ENCODE data around the gene PIAS1.
"Not testable (repeated sequence)": the region's sequence is repeated elsewhere in the genome, so short reads cannot be mapped to it uniquely, and the experiment has no call there.

PIAS1 gene

DNA sequence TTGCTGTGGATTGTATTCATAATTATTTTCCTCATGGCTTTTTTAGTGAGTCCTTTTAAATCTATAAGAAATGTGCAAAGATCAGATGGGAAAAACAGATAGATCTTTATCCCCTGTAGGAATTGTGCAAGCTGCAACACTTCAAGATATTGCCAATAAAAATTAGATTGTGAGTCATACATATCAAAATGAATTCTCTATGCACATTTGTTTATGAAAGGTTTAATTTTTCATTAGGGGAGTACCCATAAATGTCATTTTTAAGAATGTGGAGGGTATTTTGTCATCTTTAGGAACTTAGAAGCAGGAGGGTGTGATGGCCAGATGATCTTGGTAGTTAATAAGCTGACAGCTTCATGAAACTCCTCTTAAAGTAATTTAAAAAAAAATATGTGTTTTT, 2.9 kb downstream of the PIAS1 start:
- H3K9ac ChIP-seq (ENCODE audit: low read length), result no peak overlapping the region
- H3K4me3 ChIP-seq (ENCODE audit: low read length), result no peak overlapping the region
- no peaks in the 10 kb centered on the region for H3K36me3 ChIP-seq (ENCODE audit: control insufficient read depth, insufficient read depth, low read length)
- H3K4me1 ChIP-seq (ENCODE audit: control insufficient read depth, insufficient read depth, low read length), result peaks cover 24% of the 10 kb centered on the region
- no peaks in the 10 kb centered on the region for H3K9me3 ChIP-seq (ENCODE audit: control insufficient read depth, low read length)
- H3K27me3 ChIP-seq (ENCODE audit: control insufficient read depth, insufficient read depth, low read length), result no peaks in the 10 kb centered on the region

GRCh38 chr15:68057758-68058157, 3.6 kb downstream of the PIAS1 start:
- no peak overlapping the region for H3K9ac ChIP-seq (ENCODE audit: low read length)
- H3K4me1 ChIP-seq (ENCODE audit: control insufficient read depth, insufficient read depth, low read length), result peaks cover 24% of the 10 kb centered on the region
- no peaks in the 10 kb centered on the region for H3K36me3 ChIP-seq (ENCODE audit: control insufficient read depth, insufficient read depth, low read length)
- H3K27me3 ChIP-seq (ENCODE audit: control insufficient read depth, insufficient read depth, low read length), result no peaks in the 10 kb centered on the region
- no peak overlapping the region for H3K4me3 ChIP-seq (ENCODE audit: low read length)
- H3K9me3 ChIP-seq (ENCODE audit: control insufficient read depth, low read length), result no peaks in the 10 kb centered on the region

DNA sequence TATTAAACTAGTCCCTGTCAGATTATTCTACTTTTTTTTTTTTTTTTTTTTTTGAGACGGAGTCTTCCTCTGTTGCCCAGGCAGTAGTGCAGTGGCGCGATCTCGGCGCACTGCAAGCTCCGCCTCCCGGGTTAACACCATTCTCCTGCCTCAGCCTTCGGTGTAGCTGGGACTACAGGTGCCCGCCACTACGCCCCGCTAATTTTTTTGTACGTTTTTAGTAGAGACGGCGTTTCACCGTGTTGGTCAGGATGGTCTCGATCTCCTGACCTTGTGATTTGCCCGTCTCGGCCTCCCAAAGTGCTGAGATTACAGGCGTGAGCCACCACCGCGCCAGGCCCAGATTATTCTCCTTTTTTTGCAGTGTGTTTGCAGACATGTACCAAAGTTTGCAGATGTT, 4.9 kb downstream of the PIAS1 start:
- not testable (repeated sequence) for H3K27me3 ChIP-seq (ENCODE audit: control insufficient read depth, insufficient read depth, low read length); H3K9ac ChIP-seq (ENCODE audit: low read length); H3K36me3 ChIP-seq (ENCODE audit: control insufficient read depth, insufficient read depth, low read length); H3K4me3 ChIP-seq (ENCODE audit: low read length); H3K9me3 ChIP-seq (ENCODE audit: control insufficient read depth, low read length)
- H3K4me1 ChIP-seq (ENCODE audit: control insufficient read depth, insufficient read depth, low read length), result peaks cover 20% of the 10 kb centered on the region

- peaks cover 20% of the 10 kb centered on the region for H3K4me1 ChIP-seq (ENCODE audit: control insufficient read depth, insufficient read depth, low read length)
- H3K36me3 ChIP-seq (ENCODE audit: control insufficient read depth, insufficient read depth, low read length), result no peaks in the 10 kb centered on the region
- no peak overlapping the region for H3K4me3 ChIP-seq (ENCODE audit: low read length)
- H3K27me3 ChIP-seq (ENCODE audit: control insufficient read depth, insufficient read depth, low read length), result no peaks in the 10 kb centered on the region
- H3K9ac ChIP-seq (ENCODE audit: low read length), result no peak overlapping the region
- no peaks in the 10 kb centered on the region for H3K9me3 ChIP-seq (ENCODE audit: control insufficient read depth, low read length)
These were observed 5.5 kb downstream of the PIAS1 start for GRCh38 chr15:68059630-68060029.

- no peaks in the 10 kb centered on the region for H3K9me3 ChIP-seq (ENCODE audit: control insufficient read depth, low read length)
- H3K4me1 ChIP-seq (ENCODE audit: control insufficient read depth, insufficient read depth, low read length), result peaks cover 14% of the 10 kb centered on the region
- no peak overlapping the region for H3K9ac ChIP-seq (ENCODE audit: low read length)
- H3K4me3 ChIP-seq (ENCODE audit: low read length), result no peak overlapping the region
- no peaks in the 10 kb centered on the region for H3K27me3 ChIP-seq (ENCODE audit: control insufficient read depth, insufficient read depth, low read length)
- no peaks in the 10 kb centered on the region for H3K36me3 ChIP-seq (ENCODE audit: control insufficient read depth, insufficient read depth, low read length)
These were observed 7.1 kb downstream of the PIAS1 start for GRCh38 chr15:68061171-68061570.

DNA sequence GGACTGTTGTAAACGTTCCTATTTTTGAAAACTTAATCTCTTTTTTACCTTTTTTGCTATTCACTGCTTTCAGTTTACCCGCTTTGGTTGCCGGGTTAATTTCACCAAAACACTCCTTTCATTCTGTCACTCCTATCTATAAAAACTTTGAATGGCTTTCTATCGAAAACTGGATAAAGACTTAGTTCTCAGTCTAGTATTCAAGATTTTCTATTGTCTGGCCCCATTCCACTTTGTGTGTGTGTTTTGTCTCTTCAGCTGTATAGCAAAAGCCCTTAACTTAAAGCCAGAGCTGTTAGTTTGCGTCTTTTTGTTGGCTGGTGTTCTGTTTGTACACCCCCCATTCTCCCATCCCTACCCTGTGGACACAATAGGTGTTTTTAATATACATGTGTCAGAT, 7.5 kb downstream of the PIAS1 start:
- Histone ChIP-seq H3K9me3 (ENCODE audit: control insufficient read depth, low read length) (no peaks in the 10 kb centered on the region), H3K9ac (ENCODE audit: low read length) (no peak overlapping the region), H3K36me3 (ENCODE audit: control insufficient read depth, insufficient read depth, low read length) (no peaks in the 10 kb centered on the region), H3K4me1 (ENCODE audit: control insufficient read depth, insufficient read depth, low read length) (peaks cover 10% of the 10 kb centered on the region), H3K27me3 (ENCODE audit: control insufficient read depth, insufficient read depth, low read length) (no peaks in the 10 kb centered on the region), H3K4me3 (ENCODE audit: low read length) (no peak overlapping the region)

DNA sequence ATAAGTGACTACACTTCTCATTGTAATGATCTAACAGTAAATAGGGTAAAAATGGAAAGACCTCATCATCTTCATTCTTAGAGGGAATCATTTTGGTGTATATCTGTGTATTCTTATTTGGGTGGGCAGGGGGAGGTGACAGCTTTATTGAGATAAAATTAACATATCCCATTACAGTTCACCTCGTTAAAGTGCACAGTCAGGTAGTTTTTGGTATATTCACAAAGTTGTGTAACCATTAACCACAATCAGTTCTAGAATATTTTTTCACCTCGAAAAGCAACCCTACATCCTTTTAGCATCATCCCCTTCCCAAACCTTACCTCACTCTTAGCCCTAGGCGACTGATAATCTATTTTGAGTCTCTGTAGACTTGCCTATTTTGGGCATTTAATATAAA, 8.1 kb downstream of the PIAS1 start:
- Histone ChIP-seq H3K36me3 (ENCODE audit: control insufficient read depth, insufficient read depth, low read length) (no peaks in the 10 kb centered on the region), H3K9me3 (ENCODE audit: control insufficient read depth, low read length) (no peaks in the 10 kb centered on the region), H3K4me1 (ENCODE audit: control insufficient read depth, insufficient read depth, low read length) (peaks cover 5% of the 10 kb centered on the region), H3K9ac (ENCODE audit: low read length) (no peak overlapping the region), H3K27me3 (ENCODE audit: control insufficient read depth, insufficient read depth, low read length) (no peaks in the 10 kb centered on the region), H3K4me3 (ENCODE audit: low read length) (no peak overlapping the region)

DNA sequence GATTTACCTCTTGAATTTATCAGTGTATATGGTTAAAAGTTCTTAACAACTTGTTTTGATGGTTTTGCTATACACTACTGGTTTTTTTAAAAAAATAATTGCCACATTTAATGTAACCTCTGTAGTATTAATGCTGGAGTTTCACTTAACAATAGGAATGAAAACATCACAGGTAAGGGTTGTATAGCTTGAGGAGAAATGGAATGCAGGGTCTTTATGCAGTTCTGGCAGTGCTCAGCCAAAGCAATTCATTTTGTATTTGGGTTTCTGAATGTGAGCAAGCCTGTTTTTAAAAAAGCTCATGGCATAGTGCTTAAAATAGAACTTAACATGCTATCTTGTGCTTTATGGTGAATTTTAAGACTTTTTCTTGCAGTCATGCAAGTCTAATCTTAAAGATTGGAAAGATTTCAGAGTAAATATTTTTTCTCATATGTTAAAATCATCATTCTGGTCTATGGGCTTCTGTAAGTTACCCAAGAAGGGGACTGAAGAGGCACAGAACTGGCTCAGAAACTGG, 8.9 kb downstream of the PIAS1 start:
- Histone ChIP-seq H3K27me3 (ENCODE audit: control insufficient read depth, insufficient read depth, low read length) (no peaks in the 10 kb centered on the region), H3K36me3 (ENCODE audit: control insufficient read depth, insufficient read depth, low read length) (no peaks in the 10 kb centered on the region), H3K4me3 (ENCODE audit: low read length) (no peak overlapping the region), H3K4me1 (ENCODE audit: control insufficient read depth, insufficient read depth, low read length) (peaks cover 5% of the 10 kb centered on the region), H3K9me3 (ENCODE audit: control insufficient read depth, low read length) (no peaks in the 10 kb centered on the region), H3K9ac (ENCODE audit: low read length) (no peak overlapping the region)

GRCh38 chr15:68063606-68064005, 9.5 kb downstream of the PIAS1 start:
- H3K9ac ChIP-seq (ENCODE audit: low read length), result no peak overlapping the region
- no peaks in the 10 kb centered on the region for H3K27me3 ChIP-seq (ENCODE audit: control insufficient read depth, insufficient read depth, low read length)
- H3K4me1 ChIP-seq (ENCODE audit: control insufficient read depth, insufficient read depth, low read length), result peaks cover 5% of the 10 kb centered on the region
- H3K9me3 ChIP-seq (ENCODE audit: control insufficient read depth, low read length), result no peaks in the 10 kb centered on the region
- H3K36me3 ChIP-seq (ENCODE audit: control insufficient read depth, insufficient read depth, low read length), result no peaks in the 10 kb centered on the region
- H3K4me3 ChIP-seq (ENCODE audit: low read length), result no peak overlapping the region

GRCh38 chr15:68073576-68074288, 19.6 kb downstream of the PIAS1 start:
- no peaks in the 10 kb centered on the region for H3K36me3 ChIP-seq (ENCODE audit: control insufficient read depth, insufficient read depth, low read length)
- H3K9me3 ChIP-seq (ENCODE audit: control insufficient read depth, low read length), result no peaks in the 10 kb centered on the region
- no peak overlapping the region for H3K4me3 ChIP-seq (ENCODE audit: low read length)
- no peak overlapping the region for H3K9ac ChIP-seq (ENCODE audit: low read length)
- H3K4me1 ChIP-seq (ENCODE audit: control insufficient read depth, insufficient read depth, low read length), result peaks cover 3% of the 10 kb centered on the region
- H3K27me3 ChIP-seq (ENCODE audit: control insufficient read depth, insufficient read depth, low read length), result no peaks in the 10 kb centered on the region

DNA sequence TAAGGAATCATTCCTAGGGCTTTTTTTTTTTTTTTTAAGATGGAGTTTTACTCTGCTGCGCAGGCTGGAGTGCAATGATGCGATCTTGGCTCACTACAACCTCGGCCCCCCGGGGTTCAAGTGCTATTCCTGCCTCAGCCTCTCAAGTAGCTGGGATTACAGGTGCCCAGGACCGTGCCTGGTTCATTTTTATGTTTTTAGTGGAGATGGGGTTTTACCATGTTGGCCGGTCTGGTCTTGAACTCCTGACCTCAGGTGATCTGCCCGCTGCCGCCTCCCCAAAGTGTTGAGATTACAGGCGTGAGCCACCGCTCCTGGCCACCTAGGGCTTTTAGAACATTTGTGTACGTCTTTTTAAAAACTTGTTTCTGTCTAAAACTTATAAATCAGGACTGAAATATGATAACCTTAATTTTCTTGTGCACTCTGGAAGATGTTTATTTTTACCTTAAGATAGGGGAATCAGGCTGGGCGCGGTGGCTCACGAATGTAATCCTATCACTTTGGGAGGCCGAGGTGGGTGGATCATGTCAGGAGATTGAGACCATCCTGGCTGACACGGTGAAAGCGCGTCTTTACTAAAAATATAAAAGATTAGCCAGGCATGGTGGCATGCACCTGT, 21.8 kb downstream of the PIAS1 start:
- H3K4me1 ChIP-seq (ENCODE audit: control insufficient read depth, insufficient read depth, low read length), result peaks cover 2% of the 10 kb centered on the region
- H3K4me3 ChIP-seq (ENCODE audit: low read length), result no peak overlapping the region
- H3K9ac ChIP-seq (ENCODE audit: low read length), result no peak overlapping the region
- H3K27me3 ChIP-seq (ENCODE audit: control insufficient read depth, insufficient read depth, low read length), result no peaks in the 10 kb centered on the region
- H3K9me3 ChIP-seq (ENCODE audit: control insufficient read depth, low read length), result no peaks in the 10 kb centered on the region
- H3K36me3 ChIP-seq (ENCODE audit: control insufficient read depth, insufficient read depth, low read length), result no peaks in the 10 kb centered on the region

GRCh38 chr15:68078365-68078764, 24.2 kb downstream of the PIAS1 start:
- Histone ChIP-seq H3K9me3 (ENCODE audit: control insufficient read depth, low read length) (no peaks in the 10 kb centered on the region), H3K9ac (ENCODE audit: low read length) (no peak overlapping the region), H3K36me3 (ENCODE audit: control insufficient read depth, insufficient read depth, low read length) (no peaks in the 10 kb centered on the region), H3K4me1 (ENCODE audit: control insufficient read depth, insufficient read depth, low read length) (peaks cover 11% of the 10 kb centered on the region), H3K27me3 (ENCODE audit: control insufficient read depth, insufficient read depth, low read length) (no peaks in the 10 kb centered on the region), H3K4me3 (ENCODE audit: low read length) (no peak overlapping the region)
